ENCODE results near the gene SCUBE1.

- TF ChIP-seq EZH2 (IDR thresholded peaks at IDR 0.05; ENCODE audit: borderline replicate concordance, low read depth, low read length, severe bottlenecking) = no peak
- TF ChIP-seq POLR2AphosphoS5 (IDR thresholded peaks at IDR 0.05; ENCODE audit: insufficient read depth, low read depth, low read length) = no peak
- no peak for TF ChIP-seq CTCF (IDR thresholded peaks at IDR 0.05; ENCODE audit: extremely low read depth in 1 of 2, insufficient read depth in 1 of 2, low read depth in 1 of 2, low read length in 2 of 2)
- no peak for TF ChIP-seq MYC (IDR thresholded peaks at IDR 0.05; ENCODE audit: low read depth, low read length)
Observed at GRCh38 chr22:43240614-43241013, 102.6 kb downstream of the SCUBE1 start.

All from endothelial cell of umbilical vein (primary cell).